ENCODE results near the gene POFUT2. TPM values are rescaled to one million over a fixed set of nuclear protein-coding genes. Genes with fewer than 3 reads are reported as not detected.

The POFUT2 gene
- total RNA-seq, 1 donor from 2014 or later = 22.5 TPM

DNA sequence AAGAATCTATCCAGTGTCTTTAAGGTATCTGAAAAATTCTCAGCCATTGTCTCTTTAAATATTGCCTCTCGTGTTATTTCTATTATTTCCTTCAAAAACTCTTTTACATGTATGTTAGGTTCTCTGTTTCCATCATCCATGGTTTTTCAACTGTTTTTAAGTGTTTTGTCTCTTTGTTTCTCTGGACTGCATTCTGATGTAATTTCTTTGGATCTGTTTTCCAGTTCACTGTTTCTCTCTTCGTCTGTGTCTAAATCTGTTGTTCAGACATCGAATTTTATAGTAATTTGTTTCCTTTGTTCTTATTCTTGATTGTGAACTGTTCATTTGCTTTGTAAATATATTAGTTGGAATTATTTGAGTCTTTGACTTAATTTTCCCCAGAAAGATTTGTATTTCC is 44.1 kb downstream of the POFUT2 start:
- TF ChIP-seq, protein P1, sequence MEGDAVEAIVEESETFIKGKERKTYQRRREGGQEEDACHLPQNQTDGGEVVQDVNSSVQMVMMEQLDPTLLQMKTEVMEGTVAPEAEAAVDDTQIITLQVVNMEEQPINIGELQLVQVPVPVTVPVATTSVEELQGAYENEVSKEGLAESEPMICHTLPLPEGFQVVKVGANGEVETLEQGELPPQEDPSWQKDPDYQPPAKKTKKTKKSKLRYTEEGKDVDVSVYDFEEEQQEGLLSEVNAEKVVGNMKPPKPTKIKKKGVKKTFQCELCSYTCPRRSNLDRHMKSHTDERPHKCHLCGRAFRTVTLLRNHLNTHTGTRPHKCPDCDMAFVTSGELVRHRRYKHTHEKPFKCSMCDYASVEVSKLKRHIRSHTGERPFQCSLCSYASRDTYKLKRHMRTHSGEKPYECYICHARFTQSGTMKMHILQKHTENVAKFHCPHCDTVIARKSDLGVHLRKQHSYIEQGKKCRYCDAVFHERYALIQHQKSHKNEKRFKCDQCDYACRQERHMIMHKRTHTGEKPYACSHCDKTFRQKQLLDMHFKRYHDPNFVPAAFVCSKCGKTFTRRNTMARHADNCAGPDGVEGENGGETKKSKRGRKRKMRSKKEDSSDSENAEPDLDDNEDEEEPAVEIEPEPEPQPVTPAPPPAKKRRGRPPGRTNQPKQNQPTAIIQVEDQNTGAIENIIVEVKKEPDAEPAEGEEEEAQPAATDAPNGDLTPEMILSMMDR (IDR thresholded peaks at IDR 0.05; ENCODE audit: insufficient read depth, low read length, poor library complexity, severe bottlenecking) = no peak
- no peak for DNase-seq (ENCODE audit: low read depth)
- no peak overlapping the region for H3K4me3 ChIP-seq (ENCODE audit: low read depth, low read length)
- no peaks in the 10 kb centered on the region for H3K36me3 ChIP-seq (ENCODE audit: control insufficient read depth, insufficient read depth, low read length)
- H3K27me3 ChIP-seq (ENCODE audit: control insufficient read depth, insufficient read depth, low read length) = peaks cover 11% of the 10 kb centered on the region

DNA sequence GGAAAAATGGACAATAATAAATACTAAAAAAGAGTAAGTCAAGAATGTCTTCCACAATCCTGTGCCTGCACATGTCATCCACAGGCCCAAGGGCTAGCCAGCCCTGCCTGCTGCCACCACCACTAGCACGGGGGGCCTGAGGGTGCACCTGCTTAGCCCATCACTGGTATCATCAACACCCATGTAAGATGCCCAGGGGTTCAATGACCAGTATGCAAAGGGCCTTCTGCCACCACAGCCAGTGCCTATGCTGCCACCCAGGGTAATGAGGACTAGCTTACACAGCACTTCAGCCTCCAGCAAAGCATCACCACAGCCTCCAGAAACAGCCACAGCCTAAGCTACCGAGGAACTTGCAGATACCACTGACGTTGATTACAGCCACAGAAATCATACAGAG is 46.3 kb downstream of the POFUT2 start:
- DNase-seq (ENCODE audit: low read depth) = no peak
- no peaks in the 10 kb centered on the region for H3K36me3 ChIP-seq (ENCODE audit: control insufficient read depth, insufficient read depth, low read length)
- H3K4me3 ChIP-seq (ENCODE audit: low read depth, low read length) = no peak overlapping the region
- TF ChIP-seq, protein P1 (IDR thresholded peaks at IDR 0.05; ENCODE audit: insufficient read depth, low read length, poor library complexity, severe bottlenecking) = no peak
- H3K27me3 ChIP-seq (ENCODE audit: control insufficient read depth, insufficient read depth, low read length) = peaks cover 2% of the 10 kb centered on the region

DNA sequence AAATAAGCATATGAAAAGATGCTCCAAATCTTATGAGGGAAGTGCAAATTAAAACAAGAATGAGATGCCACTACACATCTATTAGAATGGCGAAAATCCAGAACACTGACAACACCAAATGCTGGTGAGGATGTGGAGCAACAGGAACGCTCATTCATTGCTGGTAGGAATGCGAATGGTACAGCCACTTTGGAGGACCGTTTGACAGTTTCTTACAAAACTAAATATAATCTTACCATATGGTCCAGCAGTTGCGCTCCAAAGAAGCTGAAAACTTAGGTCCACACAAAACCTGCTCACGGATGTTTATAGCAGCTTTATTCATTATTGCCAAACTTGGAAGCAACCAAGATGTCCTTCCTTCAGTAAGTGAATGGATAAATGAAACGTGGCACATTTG is 50.3 kb downstream of the POFUT2 start:
- DNase-seq (ENCODE audit: low read depth) = no peak
- Histone ChIP-seq H3K4me3 (ENCODE audit: low read depth, low read length) (no peak overlapping the region), H3K27me3 (ENCODE audit: control insufficient read depth, insufficient read depth, low read length) (peaks cover 5% of the 10 kb centered on the region), H3K36me3 (ENCODE audit: control insufficient read depth, insufficient read depth, low read length) (no peaks in the 10 kb centered on the region)
- TF ChIP-seq, protein P1 (IDR thresholded peaks at IDR 0.05; ENCODE audit: insufficient read depth, low read length, poor library complexity, severe bottlenecking) = no peak

DNA sequence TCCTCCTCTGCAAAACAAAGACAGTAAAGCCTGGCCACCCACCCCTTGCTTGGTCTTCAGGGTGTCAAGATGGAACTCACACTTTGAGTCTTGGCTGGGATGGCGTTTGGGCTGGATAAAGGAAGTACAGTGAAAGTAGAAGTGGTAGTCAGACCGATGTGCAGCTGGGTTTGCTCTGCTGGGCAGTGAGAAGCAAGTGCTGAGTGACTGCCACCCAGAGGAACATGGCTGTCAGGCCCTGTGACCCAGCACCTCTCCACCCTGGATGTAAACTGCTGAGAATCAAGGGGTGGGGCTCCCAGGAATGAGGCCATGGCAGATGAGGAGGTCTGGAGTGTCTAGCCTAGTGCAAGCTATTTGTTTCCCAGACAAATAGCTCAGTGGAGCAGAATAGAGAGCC is 51.2 kb downstream of the POFUT2 start:
- DNase-seq (ENCODE audit: low read depth) = no peak
- no peak overlapping the region for H3K4me3 ChIP-seq (ENCODE audit: low read depth, low read length)
- peaks cover 8% of the 10 kb centered on the region for H3K27me3 ChIP-seq (ENCODE audit: control insufficient read depth, insufficient read depth, low read length)
- TF ChIP-seq, protein P1 (IDR thresholded peaks at IDR 0.05; ENCODE audit: insufficient read depth, low read length, poor library complexity, severe bottlenecking) = no peak
- H3K36me3 ChIP-seq (ENCODE audit: control insufficient read depth, insufficient read depth, low read length) = no peaks in the 10 kb centered on the region

DNA sequence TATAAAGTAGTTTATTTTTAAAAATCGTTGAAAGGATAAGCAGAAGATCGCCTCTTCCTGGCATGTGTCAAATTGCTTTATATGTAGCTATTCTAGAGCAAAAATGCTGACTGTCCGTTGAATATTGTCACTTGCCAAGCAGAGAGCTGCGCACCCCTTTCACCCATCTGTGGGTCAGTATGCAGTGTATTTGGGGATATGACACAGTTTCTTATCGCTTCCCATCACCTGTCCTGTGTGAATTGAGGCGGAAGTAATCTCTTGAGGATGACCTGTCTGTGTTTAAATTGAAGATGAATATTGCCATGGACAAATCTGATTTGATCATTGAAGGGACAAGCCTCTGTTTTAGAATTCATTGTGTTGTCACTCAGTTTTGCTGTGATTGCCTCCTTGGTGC is 52.2 kb downstream of the POFUT2 start:
- Histone ChIP-seq H3K36me3 (ENCODE audit: control insufficient read depth, insufficient read depth, low read length) (no peaks in the 10 kb centered on the region), H3K4me3 (ENCODE audit: low read depth, low read length) (no peak overlapping the region), H3K27me3 (ENCODE audit: control insufficient read depth, insufficient read depth, low read length) (peaks cover 8% of the 10 kb centered on the region)
- DNase-seq (ENCODE audit: low read depth) = no peak
- TF ChIP-seq, protein P1 (IDR thresholded peaks at IDR 0.05; ENCODE audit: insufficient read depth, low read length, poor library complexity, severe bottlenecking) = no peak

DNA sequence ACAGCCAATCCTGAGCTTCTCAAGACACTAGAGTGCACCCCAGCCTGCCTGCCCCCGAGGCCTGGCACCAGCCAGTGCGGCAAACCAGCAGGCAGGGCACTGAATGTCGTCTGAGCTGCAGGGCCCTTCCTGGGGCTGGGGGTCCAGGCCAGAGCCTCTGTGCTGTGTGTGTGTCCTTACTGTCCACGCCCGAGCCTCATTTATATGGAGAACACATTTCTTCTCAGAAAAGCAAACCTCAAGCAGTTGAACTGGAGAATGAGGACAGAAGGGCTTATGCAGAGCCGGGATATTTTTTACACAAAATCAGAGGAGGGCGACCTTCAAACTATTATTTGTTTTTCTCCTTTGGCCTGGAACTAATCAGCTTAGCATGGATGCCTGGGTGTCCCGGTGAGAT is 52.7 kb downstream of the POFUT2 start:
- Histone ChIP-seq H3K4me3 (ENCODE audit: low read depth, low read length) (no peak overlapping the region), H3K36me3 (ENCODE audit: control insufficient read depth, insufficient read depth, low read length) (no peaks in the 10 kb centered on the region), H3K27me3 (ENCODE audit: control insufficient read depth, insufficient read depth, low read length) (peaks cover 8% of the 10 kb centered on the region)
- DNase-seq (ENCODE audit: low read depth) = no peak
- TF ChIP-seq, protein P1 (IDR thresholded peaks at IDR 0.05; ENCODE audit: insufficient read depth, low read length, poor library complexity, severe bottlenecking) = no peak

Measured in kidney epithelial cell (primary cell).